CD4-positive, alpha-beta T cell treated with Interleukin-15 for 1 hour (primary cell): ENCODE measurements around the gene AFTPH.

ENCODE experiments used
- DNase-seq: peaks from one replicate; pipeline ENCODE4 v3.0.0-alpha.2; 2020

Gene AFTPH

GRCh38 chr2:64615192-64615763 is 91.2 kb downstream of the AFTPH start:
- no peak for DNase-seq

- no peak for DNase-seq
Observed at GRCh38 chr2:64615844-64616536, 91.9 kb downstream of the AFTPH start.

- DNase-seq, result no peak
Observed at GRCh38 chr2:64617631-64618151, 93.6 kb downstream of the AFTPH start.

- no peak for DNase-seq
Observed at GRCh38 chr2:64620661-64621060, 96.5 kb downstream of the AFTPH start.

- DNase-seq, result no peak
Observed at GRCh38 chr2:64622443-64623241, 98.5 kb downstream of the AFTPH start.

- DNase-seq, result no peak
Observed at GRCh38 chr2:64623242-64623850, 99.2 kb downstream of the AFTPH start.

GRCh38 chr2:64624108-64624610 is 100.0 kb downstream of the AFTPH start:
- DNase-seq, result no peak

- no peak for DNase-seq
Observed at GRCh38 chr2:64624862-64625261, 100.7 kb downstream of the AFTPH start.

- no peak for DNase-seq
Observed at GRCh38 chr2:64625299-64626145, 101.4 kb downstream of the AFTPH start.

GRCh38 chr2:64626146-64626809 is 102.2 kb downstream of the AFTPH start:
- no peak for DNase-seq

GRCh38 chr2:64626963-64627760 is 103.0 kb downstream of the AFTPH start:
- DNase-seq, result no peak

- DNase-seq, result no peak
Observed at GRCh38 chr2:64627860-64628841, 104.0 kb downstream of the AFTPH start.

GRCh38 chr2:64629329-64629781 is 105.2 kb downstream of the AFTPH start:
- DNase-seq, result no peak

- DNase-seq, result no peak
Observed at GRCh38 chr2:64629875-64630274, 105.7 kb downstream of the AFTPH start.

- no peak for DNase-seq
Observed at GRCh38 chr2:64630752-64631151, 106.6 kb downstream of the AFTPH start.

- no peak for DNase-seq
Observed at GRCh38 chr2:64631771-64632170, 107.6 kb downstream of the AFTPH start.

GRCh38 chr2:64632835-64633819 is 109.0 kb downstream of the AFTPH start:
- no peak for DNase-seq
